Upper lobe of left lung (tissue), 6 donors: ENCODE results near the gene ULK4. TPM values are rescaled to one million over a fixed set of nuclear protein-coding genes. Genes with fewer than 3 reads are reported as not detected.

ENCODE experiments used
- ATAC-seq, 2 donors: fragments of 200-7000 bp; cut with Tn5 transposase; one replicate each; pipeline ENCODE4 v1.9.1; 2022; ENCODE audit warnings: mild to moderate bottlenecking in 2 of 2, moderate library complexity in 2 of 2; ENCODE audit not compliant: low FRiP score in 2 of 2
- DNase-seq, 2 donors: peaks; one replicate each; pipeline ENCODE4 v3.0.0-alpha.2; 2019 to 2020
- H3K27ac ChIP-seq, 4 donors: fragments of 200-600 bp; sonication (generic); one replicate each; pipeline ENCODE4 v1.5.1; 2016 to 2019
- H3K27me3 ChIP-seq, 4 donors: fragments of 200-600 bp; sonication (generic); one replicate each; pipeline ENCODE4 v1.5.1; 2017 to 2019
- H3K36me3 ChIP-seq, 4 donors: fragments of 200-600 bp; sonication (generic); one replicate each; pipeline ENCODE4 v1.5.1; 2016 to 2019
- H3K4me1 ChIP-seq, 4 donors: fragments of 200-600 bp; sonication (generic); one replicate each; pipeline ENCODE4 v1.5.1; 2018 to 2019
- H3K4me3 ChIP-seq, 4 donors: fragments of 200-600 bp; sonication (generic); one replicate each; pipeline ENCODE4 v1.5.1; 2017 to 2019; ENCODE audit warnings: mild to moderate bottlenecking in 2 of 4, moderate library complexity in 1 of 4
- H3K9me3 ChIP-seq, 4 donors: fragments of 200-600 bp; sonication (generic); one replicate each; pipeline ENCODE4 v1.5.1; 2018 to 2019
- EP300 ChIP-seq, 4 donors: sonication (generic); formaldehyde crosslinking; IDR thresholded peaks; one replicate each; pipeline ENCODE4 v1.5.1; 2017; ENCODE audit warnings: antibody characterized with exemption in 4 of 4, control low read depth in 2 of 4
- POLR2A ChIP-seq, 4 donors: fragments of 450-650 bp; IDR thresholded peaks; one replicate each; pipeline ENCODE4 v1.5.1; 2016 to 2017; ENCODE audit warnings: antibody characterized with exemption in 4 of 4, mild to moderate bottlenecking in 2 of 4
- POLR2AphosphoS5 ChIP-seq, 2 donors: sonication (generic); formaldehyde crosslinking; IDR thresholded peaks; one replicate each; pipeline ENCODE4 v1.5.1; 2017; ENCODE audit warnings: antibody characterized with exemption in 2 of 2
- WGBS, 2 donors: methylation state at CpG; one replicate each; pipeline ENCODE4 v1.1.5; 2017 to 2018; 5-methylcytosine and 5-hydroxymethylcytosine counted together
- total RNA-seq, 6 donors: library from RNA; depleted of rRNA in 4 of 6; stranded (reverse); fragments of >200 nt in 4 of 6; gene quantifications; one replicate each; pipeline versions ENCODE4 v1.1.0 to v1.2.1, GENCODE V29; 2016 to 2021
- TF ChIP-seq, protein P1 (sequence below), 6 experiments: fragments of 450-650 bp in 4 of 6; fragments of 200-600 bp in 2 of 6; sonication (generic) in 2 of 6; IDR thresholded peaks; one replicate each; pipeline ENCODE4 v1.5.1; 2016 to 2019; ENCODE audit warnings: antibody characterized with exemption in 6 of 6
- donor health status: DM: no; HTN: no; CAD: no; lungs with moderate emphysema.
- donor health status: DM: no; HTN: yes; CAD: no; lungs with severe emphysema.

ULK4 gene
- total RNA-seq, 6 donors from 2014 or later, result 9.4 to 76.5 (median 28.1) TPM

DNA sequence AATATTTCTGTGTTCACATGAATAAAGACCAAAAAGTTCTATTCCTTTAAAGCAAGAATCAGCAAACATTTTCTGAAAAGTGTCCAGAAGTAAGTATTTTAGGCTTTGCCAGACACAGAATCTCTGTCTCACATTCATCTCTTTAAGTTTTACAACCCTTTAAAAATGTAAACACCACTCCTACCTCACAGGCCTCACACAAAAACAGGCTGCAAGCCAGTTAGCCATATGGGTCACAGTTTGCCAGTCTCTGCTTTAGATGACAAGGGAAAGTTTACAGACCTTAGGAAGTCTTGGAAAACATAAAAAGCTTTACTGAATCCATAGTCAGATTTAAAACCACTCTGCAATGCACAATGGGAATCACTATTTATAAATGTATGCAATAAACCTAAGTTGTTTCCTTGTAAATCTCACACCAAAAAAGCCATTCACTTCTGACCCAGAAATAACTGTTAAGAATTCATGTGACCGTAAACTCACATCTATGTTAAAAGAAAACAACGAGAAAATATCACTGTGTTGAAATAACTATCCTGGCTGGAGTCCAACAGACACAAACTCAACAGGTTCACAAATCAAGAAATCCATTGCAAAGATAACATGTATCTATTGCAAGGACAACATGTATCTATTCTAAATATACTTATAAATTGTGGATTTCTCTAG is 308.2 kb downstream of the ULK4 start:
- DNase-seq (no peak), ATAC-seq (no peak)
- WGBS, 2 donors, result 67 to 72% methylated on average over 2 of the region's 2 CpGs
- TF ChIP-seq, protein P1, sequence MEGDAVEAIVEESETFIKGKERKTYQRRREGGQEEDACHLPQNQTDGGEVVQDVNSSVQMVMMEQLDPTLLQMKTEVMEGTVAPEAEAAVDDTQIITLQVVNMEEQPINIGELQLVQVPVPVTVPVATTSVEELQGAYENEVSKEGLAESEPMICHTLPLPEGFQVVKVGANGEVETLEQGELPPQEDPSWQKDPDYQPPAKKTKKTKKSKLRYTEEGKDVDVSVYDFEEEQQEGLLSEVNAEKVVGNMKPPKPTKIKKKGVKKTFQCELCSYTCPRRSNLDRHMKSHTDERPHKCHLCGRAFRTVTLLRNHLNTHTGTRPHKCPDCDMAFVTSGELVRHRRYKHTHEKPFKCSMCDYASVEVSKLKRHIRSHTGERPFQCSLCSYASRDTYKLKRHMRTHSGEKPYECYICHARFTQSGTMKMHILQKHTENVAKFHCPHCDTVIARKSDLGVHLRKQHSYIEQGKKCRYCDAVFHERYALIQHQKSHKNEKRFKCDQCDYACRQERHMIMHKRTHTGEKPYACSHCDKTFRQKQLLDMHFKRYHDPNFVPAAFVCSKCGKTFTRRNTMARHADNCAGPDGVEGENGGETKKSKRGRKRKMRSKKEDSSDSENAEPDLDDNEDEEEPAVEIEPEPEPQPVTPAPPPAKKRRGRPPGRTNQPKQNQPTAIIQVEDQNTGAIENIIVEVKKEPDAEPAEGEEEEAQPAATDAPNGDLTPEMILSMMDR (IDR thresholded peaks at IDR 0.05), result no peak
- TF ChIP-seq POLR2AphosphoS5 (IDR thresholded peaks at IDR 0.05), result no peak
- no peak for TF ChIP-seq POLR2A (IDR thresholded peaks at IDR 0.05)
- Histone ChIP-seq H3K36me3 (no peaks in the 10 kb centered on the region), H3K4me1 (no peaks in the 10 kb centered on the region), H3K4me3 (no peak overlapping the region), H3K27ac (no peak overlapping the region), H3K27me3 (no peaks in the 10 kb centered on the region), H3K9me3 (no peaks in the 10 kb centered on the region)

DNA sequence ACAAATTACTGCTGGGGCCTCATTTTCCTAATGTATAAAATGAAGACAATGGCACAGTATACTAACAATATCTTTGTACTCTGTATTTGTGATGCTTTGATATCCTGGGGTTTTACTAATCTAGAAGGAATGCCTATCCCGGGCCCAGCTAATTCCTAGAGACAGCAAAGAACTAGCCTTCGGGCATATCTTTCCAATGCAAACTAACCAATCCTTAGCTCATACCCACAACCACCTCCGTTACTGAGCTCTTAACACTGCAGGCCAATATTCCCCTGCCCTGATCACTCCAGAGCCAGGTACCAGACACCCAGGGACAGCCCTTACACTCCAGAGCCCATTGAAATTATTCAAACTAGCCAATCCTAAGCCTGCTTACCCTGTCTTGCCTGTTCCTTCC is 309.0 kb downstream of the ULK4 start:
- H3K9me3 ChIP-seq, result no peaks in the 10 kb centered on the region
- 93 to 95% methylated on average over 3 of the region's 3 CpGs for WGBS, 2 donors
- DNase-seq (no peak), ATAC-seq (no peak)
- no peaks in the 10 kb centered on the region for H3K4me1 ChIP-seq
- no peaks in the 10 kb centered on the region for H3K36me3 ChIP-seq
- no peaks in the 10 kb centered on the region for H3K27me3 ChIP-seq
- no peak for TF ChIP-seq POLR2A (IDR thresholded peaks at IDR 0.05)
- TF ChIP-seq, protein P1 (IDR thresholded peaks at IDR 0.05), result no peak
- no peak for TF ChIP-seq POLR2AphosphoS5 (IDR thresholded peaks at IDR 0.05)
- no peak for TF ChIP-seq EP300 (IDR thresholded peaks at IDR 0.05)
- no peak overlapping the region for H3K4me3 ChIP-seq
- H3K27ac ChIP-seq, result no peak overlapping the region

DNA sequence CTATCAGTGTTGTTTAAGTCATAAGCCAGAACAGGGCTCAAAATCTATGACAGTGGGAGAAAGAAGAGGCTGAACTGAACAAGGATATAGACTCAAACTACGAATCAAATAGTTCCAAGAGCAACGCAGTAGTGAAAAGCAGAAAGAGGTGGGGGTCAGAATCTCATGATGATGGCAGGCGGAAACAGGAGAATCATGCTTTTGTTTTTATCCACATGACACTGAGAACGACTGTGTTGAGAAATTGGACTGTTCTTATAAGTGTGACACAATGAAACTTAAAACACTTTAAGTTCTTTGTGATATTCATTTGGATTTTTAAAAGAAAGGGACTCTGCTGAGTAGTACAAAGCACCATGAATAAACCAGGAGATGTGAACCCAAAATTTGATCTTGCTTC is 309.4 kb downstream of the ULK4 start:
- 78 to 85% methylated on average over 4 of the region's 4 CpGs for WGBS, 2 donors
- Histone ChIP-seq H3K9me3 (no peaks in the 10 kb centered on the region), H3K4me3 (no peak overlapping the region), H3K4me1 (no peaks in the 10 kb centered on the region), H3K27me3 (no peaks in the 10 kb centered on the region), H3K27ac (no peak overlapping the region), H3K36me3 (no peaks in the 10 kb centered on the region)
- TF ChIP-seq, protein P1 (IDR thresholded peaks at IDR 0.05), result no peak
- no peak for TF ChIP-seq POLR2AphosphoS5 (IDR thresholded peaks at IDR 0.05)
- no peak for TF ChIP-seq POLR2A (IDR thresholded peaks at IDR 0.05)
- TF ChIP-seq EP300 (IDR thresholded peaks at IDR 0.05), result no peak
- DNase-seq (no peak), ATAC-seq (no peak)

DNA sequence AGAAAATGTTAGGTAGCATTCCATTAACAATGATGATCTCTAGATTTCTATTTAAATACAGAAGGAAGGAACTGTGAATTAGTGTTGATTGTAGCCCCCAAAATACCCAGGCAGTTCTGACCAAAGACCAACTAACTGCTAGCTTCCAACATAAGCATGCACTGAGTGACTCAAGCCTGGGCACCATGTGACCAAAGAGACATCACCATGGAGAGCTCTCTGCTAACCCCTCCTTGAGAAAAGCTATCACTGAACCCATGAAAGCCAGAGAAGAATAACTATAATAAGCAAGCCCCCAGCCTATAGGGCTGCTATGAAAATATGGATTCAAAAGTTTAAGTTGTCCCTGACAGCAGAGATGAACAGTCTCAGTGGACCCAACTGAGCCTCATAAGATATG is 310.2 kb downstream of the ULK4 start:
- no peak for ATAC-seq
- Histone ChIP-seq H3K4me3 (no peak overlapping the region), H3K27ac (no peak overlapping the region), H3K27me3 (no peaks in the 10 kb centered on the region), H3K36me3 (no peaks in the 10 kb centered on the region), H3K9me3 (no peaks in the 10 kb centered on the region), H3K4me1 (no peaks in the 10 kb centered on the region)
- no peak for DNase-seq
- TF ChIP-seq EP300 (IDR thresholded peaks at IDR 0.05) (no peak), POLR2AphosphoS5 (IDR thresholded peaks at IDR 0.05) (no peak), POLR2A (IDR thresholded peaks at IDR 0.05) (no peak)
- TF ChIP-seq, protein P1 (IDR thresholded peaks at IDR 0.05), result no peak

DNA sequence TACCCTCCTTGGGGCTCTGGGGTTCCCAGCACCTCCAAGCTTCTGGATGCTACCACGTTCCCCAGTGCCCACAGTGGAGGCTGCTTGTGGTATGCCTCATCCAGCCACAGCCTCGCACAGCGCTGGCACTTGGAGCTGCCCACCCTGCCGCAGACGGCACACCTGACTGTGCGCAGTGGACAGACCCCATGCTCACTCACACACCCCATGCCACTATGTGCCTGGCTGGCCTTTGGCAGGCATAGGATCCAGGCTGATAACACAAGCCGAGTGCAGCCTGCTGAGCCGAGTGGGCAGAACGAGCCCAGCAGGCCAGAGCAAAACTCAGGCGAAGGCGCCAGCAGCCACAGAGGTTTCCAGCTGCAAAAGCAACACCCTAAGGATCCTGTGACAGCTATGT is 311.5 kb downstream of the ULK4 start:
- Histone ChIP-seq H3K9me3 (no peaks in the 10 kb centered on the region), H3K27ac (no peak overlapping the region), H3K27me3 (no peaks in the 10 kb centered on the region), H3K4me3 (no peak overlapping the region), H3K36me3 (no peaks in the 10 kb centered on the region), H3K4me1 (no peaks in the 10 kb centered on the region)
- DNase-seq, result peak in 1 of 2 donors; percentile 50
- TF ChIP-seq POLR2AphosphoS5 (IDR thresholded peaks at IDR 0.05), result no peak
- TF ChIP-seq POLR2A (IDR thresholded peaks at IDR 0.05), result no peak
- TF ChIP-seq, protein P1 (IDR thresholded peaks at IDR 0.05), result no peak
- no peak for TF ChIP-seq EP300 (IDR thresholded peaks at IDR 0.05)
- WGBS, 2 donors, result 93 to 94% methylated on average over 8 to 11 of the region's 11 CpGs
- peak in 1 of 2 donors; percentile 49 for ATAC-seq
